ENCODE data around the gene GTPBP2. TPM values are rescaled to one million over a fixed set of nuclear protein-coding genes. Genes with fewer than 3 reads are reported as not detected.
"Not testable (repeated sequence)": the region's sequence is repeated elsewhere in the genome, so short reads cannot be mapped to it uniquely, and the experiment has no call there.

GTPBP2 gene
- total and polyA plus RNA-seq, 2 donors: 35.4 to 60.0 TPM

DNA sequence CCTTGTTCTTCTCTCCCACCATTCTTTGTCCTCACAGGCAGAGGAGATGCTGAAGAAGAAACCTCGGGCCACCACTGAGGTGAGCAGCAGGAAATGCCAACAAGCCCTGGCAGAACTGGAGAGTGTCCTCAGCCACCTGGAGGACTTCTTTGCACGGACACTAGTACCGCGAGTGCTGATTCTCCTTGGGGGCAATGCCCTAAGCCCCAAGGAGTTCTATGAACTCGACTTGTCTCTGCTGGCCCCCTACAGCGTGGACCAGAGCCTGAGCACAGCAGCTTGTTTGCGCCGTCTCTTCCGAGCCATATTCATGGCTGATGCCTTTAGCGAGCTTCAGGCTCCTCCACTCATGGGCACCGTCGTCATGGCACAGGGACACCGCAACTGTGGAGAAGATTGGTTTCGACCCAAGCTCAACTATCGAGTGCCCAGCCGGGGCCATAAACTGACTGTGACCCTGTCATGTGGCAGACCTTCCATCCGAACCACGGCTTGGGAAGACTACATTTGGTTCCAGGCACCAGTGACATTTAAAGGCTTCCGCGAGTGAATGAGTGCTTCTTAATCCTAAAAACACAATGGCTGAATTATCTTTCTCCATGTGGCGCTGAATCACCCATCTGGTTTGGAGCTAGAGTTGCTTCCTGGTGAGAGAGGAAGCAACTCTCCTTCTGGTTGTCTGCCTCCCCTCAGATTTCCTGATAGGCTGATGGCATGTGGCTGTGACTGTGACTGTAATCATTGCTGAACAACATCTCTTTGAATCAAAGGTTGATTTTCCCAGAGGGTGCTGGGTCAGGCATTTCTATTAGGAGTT lies 11.1 kb upstream of the GTPBP2 start:
- H3K9me3 ChIP-seq (ENCODE audit: control insufficient read depth in 2 of 2, insufficient read depth in 1 of 2, low read length in 1 of 2): no peaks in the 10 kb centered on the region
- WGBS: 97% methylated on average over 21 of the region's 21 CpGs
- peaks cover 0 to 4% of the 10 kb centered on the region in 2 donors for H3K27me3 ChIP-seq (ENCODE audit: control insufficient read depth in 2 of 2, insufficient read depth in 1 of 2, low read length in 1 of 2)
- peaks cover 46 to 50% of the 10 kb centered on the region in 2 donors for H3K36me3 ChIP-seq (ENCODE audit: control insufficient read depth in 2 of 2, insufficient read depth in 2 of 2, low read length in 1 of 2)
- no peak overlapping the region for H3K27ac ChIP-seq (ENCODE audit: low read depth in 1 of 2, low read length in 1 of 2)
- DNase-seq (ENCODE audit: low read depth in 6 of 9, low spot score in 9 of 9): no peak
- peaks cover 13 to 25% of the 10 kb centered on the region in 2 donors for H3K4me1 ChIP-seq (ENCODE audit: control insufficient read depth in 2 of 2, insufficient read depth in 2 of 2, low read length in 2 of 2)
- no peak overlapping the region for H3K4me3 ChIP-seq (ENCODE audit: low read length in 2 of 2)

DNA sequence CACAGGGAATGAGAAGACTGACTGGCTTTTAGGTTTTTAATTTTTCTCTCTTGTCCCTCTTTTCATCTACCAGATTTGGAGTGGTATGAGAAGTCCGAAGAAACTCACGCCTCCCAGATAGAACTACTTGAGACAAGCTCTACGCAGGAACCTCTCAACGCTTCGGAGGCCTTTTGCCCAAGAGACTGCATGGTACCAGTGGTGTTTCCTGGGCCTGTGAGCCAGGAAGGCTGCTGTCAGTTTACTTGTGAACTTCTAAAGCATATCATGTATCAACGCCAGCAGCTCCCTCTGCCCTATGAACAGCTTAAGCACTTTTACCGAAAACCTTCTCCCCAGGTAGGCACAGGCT lies 7.2 kb upstream of the GTPBP2 start:
- H3K27ac ChIP-seq (ENCODE audit: low read depth in 1 of 2, low read length in 1 of 2): peak overlapping the region; percentile 89 to 91
- peak in 6 of 9 donors; percentile 17 to 61 (median 43) for DNase-seq (ENCODE audit: low read depth in 6 of 9, low spot score in 9 of 9)
- peak overlapping the region; percentile 92 to 93 for H3K4me3 ChIP-seq (ENCODE audit: low read length in 2 of 2)
- H3K4me1 ChIP-seq (ENCODE audit: control insufficient read depth in 2 of 2, insufficient read depth in 2 of 2, low read length in 2 of 2): peaks cover 14 to 26% of the 10 kb centered on the region in 2 donors
- H3K27me3 ChIP-seq (ENCODE audit: control insufficient read depth in 2 of 2, insufficient read depth in 1 of 2, low read length in 1 of 2): no peaks in the 10 kb centered on the region
- peaks cover 28 to 38% of the 10 kb centered on the region in 2 donors for H3K36me3 ChIP-seq (ENCODE audit: control insufficient read depth in 2 of 2, insufficient read depth in 2 of 2, low read length in 1 of 2)
- 39% methylated on average over 7 of the region's 7 CpGs for WGBS
- no peaks in the 10 kb centered on the region for H3K9me3 ChIP-seq (ENCODE audit: control insufficient read depth in 2 of 2, insufficient read depth in 1 of 2, low read length in 1 of 2)

DNA sequence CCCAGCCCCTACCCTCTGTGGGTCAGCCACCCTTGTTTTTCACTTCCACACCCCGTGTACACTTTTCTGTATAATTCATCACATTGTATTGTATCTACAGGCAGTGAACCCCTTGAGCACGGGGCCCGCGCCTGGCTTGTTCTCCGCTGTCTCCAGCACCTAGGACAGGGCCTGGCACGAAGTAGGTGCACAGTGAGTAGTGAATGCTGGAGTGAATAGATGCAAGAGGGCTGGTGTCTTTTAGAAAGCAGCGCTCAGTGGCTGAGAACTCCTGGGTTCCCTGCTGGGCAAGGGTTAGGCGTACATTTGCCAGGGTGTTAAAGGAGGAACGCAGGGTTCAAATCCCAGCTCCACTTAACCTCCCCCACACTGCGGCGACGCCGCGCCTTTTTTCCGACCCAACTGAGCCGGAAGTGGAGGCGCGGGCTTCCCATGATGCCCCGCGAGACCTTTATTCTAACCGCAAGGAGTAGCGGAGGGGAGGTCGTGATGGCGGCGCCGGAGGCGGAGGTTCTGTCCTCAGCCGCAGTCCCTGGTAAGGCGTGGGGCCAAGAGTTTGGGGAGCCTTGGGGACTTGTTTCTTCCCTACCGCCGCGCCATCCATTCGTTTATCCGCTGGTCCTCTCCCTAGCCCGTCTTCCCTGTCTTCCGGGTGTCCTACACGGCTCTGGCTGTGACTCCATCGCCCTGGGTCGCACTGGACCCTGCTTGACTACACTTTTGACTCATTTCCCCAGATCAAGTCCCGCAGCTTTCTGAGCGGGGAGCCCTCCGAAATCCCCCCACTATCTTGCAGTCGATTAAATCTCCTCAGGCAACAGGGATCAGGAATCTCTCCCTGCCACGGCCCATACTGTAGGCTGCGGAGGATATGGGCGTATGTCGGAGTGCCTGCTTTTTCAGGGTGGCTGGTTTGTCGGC lies 6.6 kb upstream of the GTPBP2 start, which contains the start of gene MAD2L1BP:
Gene MAD2L1BP, plus strand, starts transcription at position 454 of the 921 bp plus-strand sequence. Its CDS starts 36 bp downstream, at position 490.
- H3K9me3 ChIP-seq (ENCODE audit: control insufficient read depth in 2 of 2, insufficient read depth in 1 of 2, low read length in 1 of 2): no peaks in the 10 kb centered on the region
- 6% methylated on average over 48 of the region's 48 CpGs for WGBS
- H3K4me1 ChIP-seq (ENCODE audit: control insufficient read depth in 2 of 2, insufficient read depth in 2 of 2, low read length in 2 of 2): peaks cover 14 to 26% of the 10 kb centered on the region in 2 donors
- peak within 1 kb of the TSS; percentile 92 to 93 for H3K4me3 ChIP-seq (ENCODE audit: low read length in 2 of 2)
- H3K27me3 ChIP-seq (ENCODE audit: control insufficient read depth in 2 of 2, insufficient read depth in 1 of 2, low read length in 1 of 2): no peaks in the 10 kb centered on the region
- peak within 1 kb of the TSS; percentile 89 to 91 for H3K27ac ChIP-seq (ENCODE audit: low read depth in 1 of 2, low read length in 1 of 2)
- peaks cover 21 to 32% of the 10 kb centered on the region in 2 donors for H3K36me3 ChIP-seq (ENCODE audit: control insufficient read depth in 2 of 2, insufficient read depth in 2 of 2, low read length in 1 of 2)
- DNase-seq (ENCODE audit: low read depth in 6 of 9, low spot score in 9 of 9): peak; percentile 76 to 95 (median 87)

DNA sequence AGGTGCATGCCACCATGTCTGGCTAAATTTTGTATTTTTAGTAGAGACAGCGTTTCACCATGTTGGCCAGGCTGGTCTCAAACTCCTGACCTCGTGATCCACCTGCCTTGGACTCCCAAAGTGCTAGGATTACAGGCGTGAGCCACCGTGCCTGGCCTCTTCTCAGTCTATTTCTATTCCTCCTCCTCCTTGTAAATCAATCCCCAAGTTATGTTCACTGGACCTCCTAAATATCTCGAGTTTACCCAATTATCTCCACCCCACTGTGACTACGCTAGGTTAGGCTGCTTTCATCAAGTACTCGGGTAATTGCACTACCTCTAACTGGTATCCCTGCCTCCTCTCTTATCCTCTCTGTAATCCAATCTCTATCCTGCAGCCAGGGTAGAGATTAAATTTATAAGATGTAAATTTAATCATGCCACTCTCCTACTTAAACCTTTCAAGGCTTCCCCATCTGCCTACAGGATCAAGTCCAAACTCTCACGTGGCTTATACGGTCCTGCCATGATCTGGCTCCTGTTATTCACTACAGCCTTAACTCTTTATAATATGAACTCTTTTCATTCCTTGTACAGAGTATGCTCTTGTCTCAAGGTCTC lies 5.7 kb upstream of the GTPBP2 start:
- Histone ChIP-seq H3K4me3 (ENCODE audit: low read length in 2 of 2) (no peak overlapping the region), H3K27ac (ENCODE audit: low read depth in 1 of 2, low read length in 1 of 2) (peak overlapping the region; percentile 89 to 91), H3K4me1 (ENCODE audit: control insufficient read depth in 2 of 2, insufficient read depth in 2 of 2, low read length in 2 of 2) (peaks cover 17 to 32% of the 10 kb centered on the region in 2 donors), H3K9me3 (ENCODE audit: control insufficient read depth in 2 of 2, insufficient read depth in 1 of 2, low read length in 1 of 2) (no peaks in the 10 kb centered on the region), H3K36me3 (ENCODE audit: control insufficient read depth in 2 of 2, insufficient read depth in 2 of 2, low read length in 1 of 2) (peaks cover 13 to 23% of the 10 kb centered on the region in 2 donors), H3K27me3 (ENCODE audit: control insufficient read depth in 2 of 2, insufficient read depth in 1 of 2, low read length in 1 of 2) (no peaks in the 10 kb centered on the region)
- WGBS: 94% methylated on average over 9 of the region's 9 CpGs
- no peak for DNase-seq (ENCODE audit: low read depth in 6 of 9, low spot score in 9 of 9)

DNA sequence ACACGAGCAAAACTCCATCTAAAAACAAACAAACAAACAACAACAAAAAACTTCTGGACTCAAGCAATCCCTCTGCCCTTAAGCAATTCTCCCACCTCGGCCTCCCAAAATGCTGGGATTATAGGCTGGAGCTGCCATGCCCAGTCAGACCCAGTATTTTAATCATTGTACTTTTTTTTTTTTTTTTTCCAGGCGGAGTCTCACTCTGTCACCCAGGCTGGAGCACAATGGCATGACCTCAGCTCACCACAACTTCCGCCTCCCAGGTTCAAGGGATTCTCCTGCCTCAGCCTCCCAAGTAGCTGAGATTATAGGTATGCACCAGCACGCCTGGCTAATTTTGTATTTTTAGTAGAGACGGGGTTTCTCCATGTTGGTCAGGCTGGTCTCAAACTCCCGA lies 3.9 kb upstream of the GTPBP2 start:
- H3K27ac ChIP-seq (ENCODE audit: low read depth in 1 of 2, low read length in 1 of 2); H3K4me3 ChIP-seq (ENCODE audit: low read length in 2 of 2); H3K36me3 ChIP-seq (ENCODE audit: control insufficient read depth in 2 of 2, insufficient read depth in 2 of 2, low read length in 1 of 2); DNase-seq (ENCODE audit: low read depth in 6 of 9, low spot score in 9 of 9); H3K9me3 ChIP-seq (ENCODE audit: control insufficient read depth in 2 of 2, insufficient read depth in 1 of 2, low read length in 1 of 2); H3K27me3 ChIP-seq (ENCODE audit: control insufficient read depth in 2 of 2, insufficient read depth in 1 of 2, low read length in 1 of 2): not testable (repeated sequence)
- WGBS: 98% methylated on average over 7 of the region's 7 CpGs
- peaks cover 17 to 38% of the 10 kb centered on the region in 2 donors for H3K4me1 ChIP-seq (ENCODE audit: control insufficient read depth in 2 of 2, insufficient read depth in 2 of 2, low read length in 2 of 2)

DNA sequence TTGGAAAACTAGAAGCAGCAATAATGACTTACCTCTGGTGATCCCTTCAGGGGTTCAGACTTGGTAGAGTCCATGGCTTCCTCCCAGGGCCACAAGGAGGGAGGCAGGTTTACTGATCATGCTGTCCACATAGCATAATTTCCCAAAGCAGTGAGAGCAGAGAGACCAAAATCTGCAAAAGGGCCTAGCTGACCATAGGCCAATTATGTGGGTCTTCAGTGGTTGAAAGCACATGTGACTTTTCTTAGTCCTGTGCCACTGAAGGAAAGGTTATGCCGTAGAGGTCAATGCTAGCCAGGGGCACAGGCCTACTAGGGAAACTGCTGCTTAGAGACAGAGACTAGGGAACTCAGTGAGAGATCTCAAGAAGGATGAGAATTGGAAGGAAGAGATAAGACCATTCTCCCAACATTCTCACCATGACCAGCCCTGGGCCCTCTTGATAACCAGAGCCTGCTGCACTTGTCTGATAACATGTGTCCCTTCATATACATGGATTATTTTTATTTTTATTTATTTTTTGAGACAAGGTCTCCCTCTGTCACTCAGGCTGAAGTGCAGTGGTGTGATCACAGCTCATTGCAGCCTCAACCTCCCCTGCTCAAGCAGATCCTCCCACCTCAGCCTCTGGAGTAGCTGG lies 2.0 kb upstream of the GTPBP2 start:
- no peak for DNase-seq (ENCODE audit: low read depth in 6 of 9, low spot score in 9 of 9)
- H3K4me1 ChIP-seq (ENCODE audit: control insufficient read depth in 2 of 2, insufficient read depth in 2 of 2, low read length in 2 of 2): peaks cover 16 to 39% of the 10 kb centered on the region in 2 donors
- WGBS: 98% methylated on average over 1 of the region's 1 CpG
- H3K27me3 ChIP-seq (ENCODE audit: control insufficient read depth in 2 of 2, insufficient read depth in 1 of 2, low read length in 1 of 2): no peaks in the 10 kb centered on the region
- H3K27ac ChIP-seq (ENCODE audit: low read depth in 1 of 2, low read length in 1 of 2): peak overlapping the region in 1 of 2 donors; percentile 26
- H3K4me3 ChIP-seq (ENCODE audit: low read length in 2 of 2): no peak overlapping the region
- peaks cover 2 to 3% of the 10 kb centered on the region in 2 donors for H3K36me3 ChIP-seq (ENCODE audit: control insufficient read depth in 2 of 2, insufficient read depth in 2 of 2, low read length in 1 of 2)
- peaks cover 0 to 3% of the 10 kb centered on the region in 2 donors for H3K9me3 ChIP-seq (ENCODE audit: control insufficient read depth in 2 of 2, insufficient read depth in 1 of 2, low read length in 1 of 2)

DNA sequence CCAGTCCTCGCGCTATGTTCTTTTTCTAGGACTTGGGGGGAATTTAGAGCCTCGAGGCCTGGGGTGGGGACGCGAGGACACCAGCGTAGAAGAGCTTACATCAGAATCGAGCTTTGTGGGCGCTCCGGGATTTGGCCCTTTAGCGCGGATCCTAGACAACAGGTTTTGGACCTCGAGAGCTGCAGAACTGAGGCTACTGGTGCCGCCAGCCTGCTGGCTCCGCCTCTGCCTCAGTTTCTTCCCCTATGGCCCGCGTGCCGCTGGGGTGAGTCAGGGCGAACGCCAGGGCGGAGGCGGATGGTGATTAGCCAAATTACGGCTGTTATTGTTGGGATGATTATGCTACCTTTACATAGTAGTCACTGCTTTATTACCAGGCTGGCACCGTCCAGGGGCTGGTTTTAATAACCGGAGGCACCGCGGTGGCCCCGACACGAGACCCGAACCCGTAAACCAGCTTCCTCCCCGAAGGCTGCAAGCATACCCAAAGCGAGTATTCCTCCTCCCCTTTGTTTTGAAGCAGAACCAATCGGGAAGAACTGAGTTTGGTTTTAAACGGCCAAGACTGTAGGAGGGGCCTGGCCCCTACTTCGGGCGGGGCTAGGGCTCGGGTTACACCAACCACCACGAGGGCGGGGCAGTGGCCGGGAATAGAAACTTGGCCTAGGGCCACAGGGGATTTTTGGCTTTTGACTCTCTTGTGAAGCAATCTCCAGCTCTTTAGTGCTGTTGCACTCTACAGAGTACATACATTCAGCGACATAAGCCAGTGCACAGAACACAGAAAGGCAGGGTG lies 639 bp upstream of the GTPBP2 start:
- Histone ChIP-seq H3K36me3 (ENCODE audit: control insufficient read depth in 2 of 2, insufficient read depth in 2 of 2, low read length in 1 of 2) (peaks cover 16 to 17% of the 10 kb centered on the region in 2 donors), H3K27me3 (ENCODE audit: control insufficient read depth in 2 of 2, insufficient read depth in 1 of 2, low read length in 1 of 2) (no peaks in the 10 kb centered on the region), H3K4me3 (ENCODE audit: low read length in 2 of 2) (peak overlapping the region; percentile 77 to 95), H3K4me1 (ENCODE audit: control insufficient read depth in 2 of 2, insufficient read depth in 2 of 2, low read length in 2 of 2) (peaks cover 11 to 30% of the 10 kb centered on the region in 2 donors), H3K9me3 (ENCODE audit: control insufficient read depth in 2 of 2, insufficient read depth in 1 of 2, low read length in 1 of 2) (peaks cover 0 to 3% of the 10 kb centered on the region in 2 donors), H3K27ac (ENCODE audit: low read depth in 1 of 2, low read length in 1 of 2) (peak overlapping the region; percentile 93 to 98)
- WGBS: under 1% methylated on average over 41 of the region's 41 CpGs
- DNase-seq (ENCODE audit: low read depth in 6 of 9, low spot score in 9 of 9): peak; percentile 53 to 91 (median 77)

Data from thymus (tissue), 11 donors.